ENCODE results near the gene STUM. TPM values are rescaled to one million over a fixed set of nuclear protein-coding genes. Genes with fewer than 3 reads are reported as not detected.

Gene STUM
- total and polyA plus RNA-seq, 10 of the 15 experiments (the other 5 are each of a cell fraction or from before 2014, with no cell fraction given): under 0.01 to 0.15 (median 0.09) TPM; not detected in 5

- intact Hi-C loops (cut with micrococcal nuclease; ENCODE audit: unreplicated experiment): no loop called here
- H3K27ac ChIP-seq (ENCODE audit: control insufficient read depth, insufficient read depth): no peak overlapping the region
- peaks cover 7 to 28% of the 10 kb centered on the region in 2 experiments; a peak in 3 of 4 replicates for H3K36me3 ChIP-seq (ENCODE audit: control insufficient read depth in 2 of 2, insufficient read depth in 2 of 2, low read length in 1 of 2)
- H3K4me1 ChIP-seq (ENCODE audit: control insufficient read depth, insufficient read depth, low read length): peaks cover 27% of the 10 kb centered on the region
- DNase-seq (ENCODE audit: low read depth, low spot score) (no peak), FAIRE-seq (no peak), ATAC-seq (no peak)
- no peak for TF ChIP-seq PAX8 (IDR thresholded peaks at IDR 0.05)
- TF ChIP-seq FOXK2 (IDR thresholded peaks at IDR 0.05): no peak
- no peak for TF ChIP-seq CBFB (IDR thresholded peaks at IDR 0.05; ENCODE audit: low read depth)
- TF ChIP-seq NKRF (conservative IDR thresholded peaks at IDR 0.05): no peak
- TF ChIP-seq EED (IDR thresholded peaks at IDR 0.05; ENCODE audit: low read depth): 0 out of 2 replicates have a peak, but pooled peaks have one; percentile 26
- no peak for TF ChIP-seq USF2 (IDR thresholded peaks at IDR 0.05; ENCODE audit: borderline replicate concordance, low read depth, low read length)
- no peaks in the 10 kb centered on the region; the same call in 1 of the 2 replicates for H3K79me2 ChIP-seq (ENCODE audit: control insufficient read depth, insufficient read depth, low read length)
- H3K4me2 ChIP-seq (ENCODE audit: control insufficient read depth, insufficient read depth): no peak overlapping the region
- no peaks in the 10 kb centered on the region for H4K20me1 ChIP-seq (ENCODE audit: control insufficient read depth, insufficient read depth)
- ChIA-PET RAD21 (ENCODE audit: unreplicated experiment) (interaction anchor here (1.0 to 1.6 kb wide), 3 partner anchors 22 to 188 kb away, joined by 4 to 5 read pairs (median 4); no protein-coding TSS in a partner anchor), POLR2A (interaction anchor here (0.5 to 1.8 kb wide), 2 partner anchors 22 to 207 kb away, joined by 3 read pairs; no protein-coding TSS in a partner anchor), SMC1A (ENCODE audit: uncharacterized antibody, unreplicated experiment) (interaction anchor here (1.3 to 1.6 kb wide), 5 partner anchors 47 to 188 kb away, joined by 3 to 8 read pairs (median 4); no protein-coding TSS in a partner anchor), CTCF (interaction anchor here (0.8 to 4.1 kb wide), 7 partner anchors 7 to 426 kb away, joined by 3 to 27 read pairs (median 4); no protein-coding TSS in a partner anchor)
- in situ Hi-C loops (cut with MboI): no loop called here
- no TSS peak for BruUV-seq (replicated peaks)
- H3K9me3 ChIP-seq (replicated peaks; ENCODE audit: control insufficient read depth, insufficient read depth, low read length): no peaks in the 10 kb centered on the region
- 68% methylated on average over 23 of the region's 23 CpGs for WGBS (ENCODE audit: insufficient coverage, insufficient replicate concordance, low lambda C conversion rate, missing lambda C conversion rate)
- H2AFZ ChIP-seq (ENCODE audit: control insufficient read depth, low read depth, low read length): no peak overlapping the region
- no peak overlapping the region for H3K9ac ChIP-seq (ENCODE audit: control insufficient read depth, insufficient read depth, low read length)
- no peak overlapping the region for H3K4me3 ChIP-seq
- no peaks in the 10 kb centered on the region for H3K27me3 ChIP-seq (replicated peaks in 1 of 2; ENCODE audit: control insufficient read depth in 2 of 2, insufficient read depth in 2 of 2, low read length in 1 of 2)
Observed at GRCh38 chr1:226640321-226641136, 92.0 kb downstream of the STUM start.
